Colonic mucosa (tissue), 4 donors: Measurements from ENCODE around the gene HAUS2. TPM values are rescaled to one million over a fixed set of nuclear protein-coding genes. Genes with fewer than 3 reads are reported as not detected.
A peak's percentile ranks its signal among the peaks of the same experiment; 100 is the strongest.

ENCODE experiments used
- DNase-seq: peaks from one replicate; pipeline ENCODE4 v3.0.0-alpha.2; 2020
- H3K27ac ChIP-seq: fragments of 200-600 bp; one replicate; pipeline ENCODE4 v1.8.0; 2021
- H3K27me3 ChIP-seq: fragments of 200-600 bp; one replicate; pipeline ENCODE4 v1.8.0; 2021
- H3K36me3 ChIP-seq: fragments of 200-600 bp; one replicate; pipeline ENCODE4 v1.8.0; 2021
- H3K4me1 ChIP-seq: fragments of 200-600 bp; one replicate; pipeline ENCODE4 v1.8.0; 2021; ENCODE audit warnings: mild to moderate bottlenecking
- H3K4me3 ChIP-seq: fragments of 200-600 bp; one replicate; pipeline ENCODE4 v1.8.0; 2021
- H3K9ac ChIP-seq, 2 donors: one replicate each; pipeline ENCODE4 v1.7.0; 2013; ENCODE audit warnings: control low read depth in 2 of 2, low read depth in 2 of 2, low read length in 2 of 2
- H3K9me3 ChIP-seq: fragments of 200-600 bp; one replicate; pipeline ENCODE4 v1.8.0; 2021
- intact Hi-C: fragments of 100-400 bp; cut with DNase I; formaldehyde crosslinking; loops from one replicate; pipeline ENCODE4 v1.14.1; 2022
- total RNA-seq, 2 donors: library from RNA; stranded (reverse); fragmentation: NEBNext Ultra II Directional in 1 of 2; extraction: Animal tissue kit (Norgen Biotek cat#: 25700) in 1 of 2; gene quantifications; one replicate each; pipeline ENCODE4 v1.2.1, GENCODE V29; 2021
- TF ChIP-seq, protein P1 (sequence below): fragments of 200-600 bp; IDR thresholded peaks from one replicate; pipeline ENCODE4 v1.8.0; 2022; ENCODE audit warnings: antibody characterized with exemption, mild to moderate bottlenecking
- donor health status: healthy.
- donor health status: DM: no; HTN: no; CAD: no.
- donor health status: DM: no; HTN: no; CAD: no.

The HAUS2 gene
- total RNA-seq, 2 donors from 2014 or later, result 16.0 to 21.3 TPM

- no peak overlapping the region for H3K4me3 ChIP-seq
- no peaks in the 10 kb centered on the region for H3K36me3 ChIP-seq
- H3K27ac ChIP-seq, result peak overlapping the region; percentile 8
- no peak for DNase-seq
- intact Hi-C loops, result no loop called here
- no peak overlapping the region for H3K9ac ChIP-seq
- H3K27me3 ChIP-seq, result no peaks in the 10 kb centered on the region
- TF ChIP-seq, protein P1, sequence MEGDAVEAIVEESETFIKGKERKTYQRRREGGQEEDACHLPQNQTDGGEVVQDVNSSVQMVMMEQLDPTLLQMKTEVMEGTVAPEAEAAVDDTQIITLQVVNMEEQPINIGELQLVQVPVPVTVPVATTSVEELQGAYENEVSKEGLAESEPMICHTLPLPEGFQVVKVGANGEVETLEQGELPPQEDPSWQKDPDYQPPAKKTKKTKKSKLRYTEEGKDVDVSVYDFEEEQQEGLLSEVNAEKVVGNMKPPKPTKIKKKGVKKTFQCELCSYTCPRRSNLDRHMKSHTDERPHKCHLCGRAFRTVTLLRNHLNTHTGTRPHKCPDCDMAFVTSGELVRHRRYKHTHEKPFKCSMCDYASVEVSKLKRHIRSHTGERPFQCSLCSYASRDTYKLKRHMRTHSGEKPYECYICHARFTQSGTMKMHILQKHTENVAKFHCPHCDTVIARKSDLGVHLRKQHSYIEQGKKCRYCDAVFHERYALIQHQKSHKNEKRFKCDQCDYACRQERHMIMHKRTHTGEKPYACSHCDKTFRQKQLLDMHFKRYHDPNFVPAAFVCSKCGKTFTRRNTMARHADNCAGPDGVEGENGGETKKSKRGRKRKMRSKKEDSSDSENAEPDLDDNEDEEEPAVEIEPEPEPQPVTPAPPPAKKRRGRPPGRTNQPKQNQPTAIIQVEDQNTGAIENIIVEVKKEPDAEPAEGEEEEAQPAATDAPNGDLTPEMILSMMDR, result no peak
- H3K4me1 ChIP-seq, result peaks cover 3% of the 10 kb centered on the region
- no peaks in the 10 kb centered on the region for H3K9me3 ChIP-seq
These were observed 34.1 kb downstream of the HAUS2 start for GRCh38 chr15:42582569-42583375.

DNA sequence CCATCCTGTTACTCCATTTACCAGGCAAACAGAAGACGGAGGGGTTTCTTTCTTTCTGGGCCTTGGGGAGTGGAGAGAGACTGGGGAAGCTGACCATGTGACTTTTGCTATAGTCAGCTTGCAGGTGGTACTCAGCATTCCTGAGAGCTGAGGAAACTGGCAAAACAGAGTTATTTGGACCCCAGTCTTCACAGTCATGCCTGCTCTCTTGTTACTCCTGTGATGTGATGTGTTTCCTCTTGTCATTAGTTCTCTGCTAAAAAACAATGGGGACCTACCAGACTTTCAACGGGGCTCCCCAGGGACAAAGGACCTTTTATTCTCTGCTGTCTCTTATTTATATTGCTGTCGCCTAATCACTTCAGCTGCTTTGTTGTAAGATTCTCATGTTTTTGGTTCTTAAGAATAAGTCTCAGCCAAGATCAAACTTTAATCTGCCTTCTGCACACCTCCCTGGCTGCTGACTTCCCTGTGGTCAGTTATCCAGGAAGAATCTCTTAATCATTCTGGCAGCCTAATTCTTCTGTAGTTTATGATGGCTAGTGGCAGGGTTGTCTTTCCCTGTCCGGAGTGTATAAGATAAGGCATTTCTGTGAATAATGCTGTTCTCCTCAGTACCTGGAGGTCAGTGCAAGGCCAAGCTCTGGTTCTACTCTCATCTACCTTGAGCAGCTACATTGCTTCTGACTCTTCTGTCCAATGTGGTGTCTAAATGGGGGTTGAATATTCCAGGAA lies 35.6 kb downstream of the HAUS2 start:
- intact Hi-C loops, result no loop called here
- no peak overlapping the region for H3K4me3 ChIP-seq
- H3K9ac ChIP-seq, result peak overlapping the region in 1 of 2 donors; percentile 9
- TF ChIP-seq, protein P1, result no peak
- H3K27me3 ChIP-seq, result no peaks in the 10 kb centered on the region
- H3K9me3 ChIP-seq, result no peaks in the 10 kb centered on the region
- H3K4me1 ChIP-seq, result peaks cover 3% of the 10 kb centered on the region
- no peak overlapping the region for H3K27ac ChIP-seq
- H3K36me3 ChIP-seq, result no peaks in the 10 kb centered on the region
- no peak for DNase-seq

DNA sequence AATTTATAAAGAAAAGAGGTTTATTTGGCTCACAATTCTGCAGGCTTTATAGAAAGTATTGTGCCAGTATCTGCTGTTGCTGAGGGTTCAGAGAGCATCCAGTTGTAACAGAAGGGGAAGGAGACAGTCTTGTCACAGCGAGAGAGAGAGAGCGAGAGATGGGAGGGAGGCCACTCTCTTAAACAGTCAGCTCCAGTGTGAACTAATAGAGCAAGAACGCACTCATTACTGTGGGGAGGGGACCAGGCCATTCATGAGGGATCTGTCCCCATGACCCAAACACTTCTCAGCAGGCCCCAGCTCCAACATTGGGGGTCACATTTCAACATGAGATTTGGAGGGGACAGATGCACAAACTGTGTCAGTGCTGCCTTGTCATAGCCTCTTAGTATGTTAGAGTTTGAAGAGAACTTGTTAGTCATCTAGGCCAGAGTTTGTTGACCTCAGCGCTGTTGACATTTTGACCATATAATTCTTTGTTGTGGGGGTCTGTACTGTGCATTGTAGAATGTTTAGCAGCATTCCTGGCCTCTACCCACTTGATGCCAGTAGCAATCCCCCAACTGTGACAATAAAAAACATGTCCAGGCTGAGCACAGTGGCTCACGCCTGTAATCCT lies 42.1 kb downstream of the HAUS2 start:
- Histone ChIP-seq H3K27me3 (no peaks in the 10 kb centered on the region), H3K4me3 (no peak overlapping the region), H3K27ac (no peak overlapping the region), H3K4me1 (peaks cover 6% of the 10 kb centered on the region), H3K9ac (no peak overlapping the region), H3K9me3 (no peaks in the 10 kb centered on the region), H3K36me3 (no peaks in the 10 kb centered on the region)
- no peak for DNase-seq
- intact Hi-C loops, result no loop called here
- TF ChIP-seq, protein P1, result no peak

DNA sequence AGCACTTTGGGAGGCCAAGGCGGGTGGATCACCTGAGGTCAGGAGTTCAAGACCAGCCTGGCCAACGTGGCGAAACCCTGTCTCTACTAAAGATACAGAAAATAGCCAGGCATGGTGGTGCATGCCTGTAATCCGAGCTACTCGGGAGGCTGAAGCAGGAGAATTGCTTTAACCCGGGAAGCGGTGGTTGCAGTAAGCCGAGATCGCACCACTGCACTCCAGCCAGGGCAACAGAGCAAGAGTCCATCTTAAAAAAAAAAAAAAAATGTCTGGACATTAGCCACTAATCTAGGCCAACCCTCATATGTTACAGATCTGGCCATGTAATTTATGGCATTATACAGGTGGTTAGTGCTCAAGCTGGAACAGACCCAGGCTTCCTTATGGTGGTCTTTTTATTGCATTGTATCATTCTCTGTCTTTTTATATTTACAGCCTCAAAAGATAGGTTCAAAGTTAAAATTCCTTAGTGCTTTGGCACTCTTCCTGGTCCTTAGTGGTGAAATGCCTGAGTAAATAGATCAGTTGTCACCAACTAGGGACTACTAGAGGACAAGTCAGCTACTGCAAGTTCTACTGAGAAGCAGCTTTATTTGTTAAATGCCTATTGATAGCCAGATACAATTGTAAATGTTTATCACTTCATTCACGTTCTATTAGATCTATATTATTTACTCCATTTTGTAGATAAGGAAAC lies 42.7 kb downstream of the HAUS2 start:
- intact Hi-C loops, result no loop called here
- Histone ChIP-seq H3K36me3 (no peaks in the 10 kb centered on the region), H3K27me3 (no peaks in the 10 kb centered on the region), H3K9ac (no peak overlapping the region), H3K27ac (peak overlapping the region; percentile 17), H3K9me3 (no peaks in the 10 kb centered on the region), H3K4me1 (peaks cover 6% of the 10 kb centered on the region), H3K4me3 (no peak overlapping the region)
- DNase-seq, result peak; percentile 30
- TF ChIP-seq, protein P1, result peak; percentile 27

- Histone ChIP-seq H3K36me3 (no peaks in the 10 kb centered on the region), H3K27me3 (no peaks in the 10 kb centered on the region), H3K4me3 (no peak overlapping the region), H3K9me3 (no peaks in the 10 kb centered on the region), H3K4me1 (peaks cover 6% of the 10 kb centered on the region), H3K9ac (peak overlapping the region in 1 of 2 donors; percentile 30), H3K27ac (peak overlapping the region; percentile 11)
- TF ChIP-seq, protein P1, result no peak
- intact Hi-C loops, result no loop called here
- no peak for DNase-seq
These were observed 44.1 kb downstream of the HAUS2 start for GRCh38 chr15:42592716-42593115.
